RWPE1 (cell line): ENCODE measurements around the gene PLEKHJ1.
A peak's percentile ranks its signal among the peaks of the same experiment; 100 is the strongest.
"Not testable (repeated sequence)": the region's sequence is repeated elsewhere in the genome, so short reads cannot be mapped to it uniquely, and the experiment has no call there.

Experiments used
- CTCF ChIA-PET: fragments of 350-600 bp; sonication (Branson Sonifier 250); formaldehyde crosslinking; extraction: SDS; loops from one replicate; lab custom pipeline; 2021; lab: Yijun Ruan, JAX
- POLR2A ChIA-PET: fragments of 400-600 bp; formaldehyde crosslinking; extraction: SDS; loops from one replicate; lab custom pipeline; 2020; ENCODE audit warnings: antibody characterized with exemption; ENCODE audit not compliant: low non-redundant PET; lab: Yijun Ruan, JAX
- DNase-seq: peaks from one replicate; pipeline ENCODE4 v3.0.0; 2012; ENCODE audit warnings: low spot score
- H3K27ac ChIP-seq: fragments of 450-650 bp; 2 replicates; pipeline ENCODE4 v1.5.1; 2017
- TF ChIP-seq, protein P1 (sequence below): fragments of 450-650 bp; conservative IDR thresholded peaks from 2 replicates; pipeline ENCODE4 v1.5.1; 2017; ENCODE audit warnings: low read depth, mild to moderate bottlenecking

PLEKHJ1 gene

DNA sequence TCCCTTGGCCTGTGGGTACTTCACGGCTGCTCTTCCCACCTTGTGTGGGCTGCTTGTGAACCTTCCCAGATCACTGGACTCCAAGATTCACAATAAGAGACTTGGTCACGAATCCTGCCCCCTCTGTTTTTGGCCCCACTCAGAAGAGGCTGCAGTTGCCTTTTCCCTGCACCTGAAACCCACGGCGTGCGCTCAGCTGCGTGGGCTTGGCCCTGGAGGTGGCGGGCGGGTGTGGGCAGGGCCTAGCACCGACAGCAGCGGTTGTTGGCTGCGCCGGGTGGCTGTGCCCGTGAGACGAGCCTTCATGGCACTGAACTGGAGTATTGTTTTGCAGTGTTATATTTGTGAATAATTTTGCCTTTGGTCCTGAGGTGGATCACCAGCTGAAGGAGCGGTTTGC, 33.8 kb downstream of the PLEKHJ1 start:
- no peak for DNase-seq
- TF ChIP-seq, protein P1, sequence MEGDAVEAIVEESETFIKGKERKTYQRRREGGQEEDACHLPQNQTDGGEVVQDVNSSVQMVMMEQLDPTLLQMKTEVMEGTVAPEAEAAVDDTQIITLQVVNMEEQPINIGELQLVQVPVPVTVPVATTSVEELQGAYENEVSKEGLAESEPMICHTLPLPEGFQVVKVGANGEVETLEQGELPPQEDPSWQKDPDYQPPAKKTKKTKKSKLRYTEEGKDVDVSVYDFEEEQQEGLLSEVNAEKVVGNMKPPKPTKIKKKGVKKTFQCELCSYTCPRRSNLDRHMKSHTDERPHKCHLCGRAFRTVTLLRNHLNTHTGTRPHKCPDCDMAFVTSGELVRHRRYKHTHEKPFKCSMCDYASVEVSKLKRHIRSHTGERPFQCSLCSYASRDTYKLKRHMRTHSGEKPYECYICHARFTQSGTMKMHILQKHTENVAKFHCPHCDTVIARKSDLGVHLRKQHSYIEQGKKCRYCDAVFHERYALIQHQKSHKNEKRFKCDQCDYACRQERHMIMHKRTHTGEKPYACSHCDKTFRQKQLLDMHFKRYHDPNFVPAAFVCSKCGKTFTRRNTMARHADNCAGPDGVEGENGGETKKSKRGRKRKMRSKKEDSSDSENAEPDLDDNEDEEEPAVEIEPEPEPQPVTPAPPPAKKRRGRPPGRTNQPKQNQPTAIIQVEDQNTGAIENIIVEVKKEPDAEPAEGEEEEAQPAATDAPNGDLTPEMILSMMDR, result no peak
- ChIA-PET CTCF (interaction anchor here (0.8 kb wide), 1 partner anchor 30 kb away, joined by 3 read pairs; no protein-coding TSS in a partner anchor), POLR2A (interaction anchor here (0.5 kb wide), 1 partner anchor 14 kb away, joined by 4 read pairs; no protein-coding TSS in a partner anchor)
- peak overlapping the region; percentile 28 for H3K27ac ChIP-seq

DNA sequence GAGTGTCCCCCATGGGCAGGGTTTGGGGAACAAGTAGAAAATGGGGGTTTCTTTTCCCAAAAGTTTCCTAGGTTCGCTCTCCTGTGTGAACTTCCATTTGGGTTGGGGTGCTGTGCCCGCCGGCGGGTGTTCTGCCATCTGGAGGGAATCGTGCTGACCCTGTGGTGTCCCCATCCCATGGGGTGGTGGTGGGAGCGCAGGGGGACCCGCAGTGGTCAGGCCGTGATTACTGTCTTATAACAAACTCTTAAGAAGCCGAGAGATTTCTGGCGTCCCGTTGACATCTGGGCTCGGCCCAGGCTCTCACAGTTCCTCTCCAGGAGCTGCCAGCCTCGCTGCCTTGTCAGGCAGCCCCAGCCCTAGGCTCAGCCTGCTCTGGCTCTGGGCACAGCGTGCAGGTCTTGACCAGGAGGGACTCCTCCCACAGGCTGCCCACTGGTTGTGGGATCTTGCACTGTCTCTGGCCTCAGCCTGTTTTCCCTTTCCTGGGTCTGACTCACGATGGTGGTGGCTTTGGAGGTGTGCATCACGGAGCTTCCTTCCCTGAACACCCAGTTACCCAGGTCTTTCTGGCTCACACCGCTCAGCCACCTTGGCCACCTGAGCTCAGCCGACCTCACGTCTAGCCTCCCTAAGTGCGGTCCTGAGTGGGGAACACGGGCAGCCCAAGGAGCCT, 34.5 kb downstream of the PLEKHJ1 start:
- ChIA-PET POLR2A (interaction anchor here (0.5 kb wide), 1 partner anchor 14 kb away, joined by 4 read pairs; no protein-coding TSS in a partner anchor), CTCF (interaction anchor here (0.6 kb wide), 2 partner anchors 34 to 46 kb away, joined by 3 to 4 read pairs; partner anchors contain the start of gene PLEKHJ1)
- TF ChIP-seq, protein P1, result no peak

DNA sequence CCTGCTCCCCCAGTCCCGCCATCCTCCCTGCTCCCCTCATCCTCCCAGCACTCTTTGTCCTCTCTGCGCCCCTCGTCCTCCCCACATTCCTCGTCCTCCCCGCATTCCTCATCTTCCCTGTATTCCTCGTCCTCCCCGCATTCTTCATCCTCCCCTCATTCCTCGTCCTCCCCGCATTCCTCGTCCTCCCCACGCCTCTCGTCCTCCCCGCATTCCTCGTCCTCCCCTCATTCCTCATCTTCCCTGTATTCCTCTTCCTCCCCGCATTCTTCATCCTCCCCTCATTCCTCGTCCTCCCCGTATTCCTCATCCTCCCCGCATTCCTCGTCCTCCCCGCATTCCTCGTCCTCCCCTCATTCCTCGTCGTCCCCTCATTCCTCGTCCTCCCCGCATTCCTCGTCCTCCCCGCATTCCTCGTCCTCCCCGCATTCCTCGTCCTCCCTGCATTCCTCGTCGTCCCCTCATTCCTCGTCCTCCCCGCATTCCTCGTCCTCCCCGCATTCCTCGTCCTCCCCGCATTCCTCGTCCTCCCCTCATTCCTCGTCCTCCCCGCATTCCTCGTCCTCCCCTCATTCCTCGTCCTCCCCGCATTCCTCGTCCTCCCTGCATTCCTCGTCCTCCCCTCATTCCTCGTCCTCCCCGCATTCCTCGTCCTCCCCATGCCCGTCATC, 35.4 kb downstream of the PLEKHJ1 start:
- CTCF ChIA-PET, H3K27ac ChIP-seq: not testable (repeated sequence)

More for the DNA sequence above, 34.5 kb downstream of the PLEKHJ1 start:
- peak overlapping the region; percentile 28 for H3K27ac ChIP-seq
- DNase-seq, result peak; percentile 30

DNA sequence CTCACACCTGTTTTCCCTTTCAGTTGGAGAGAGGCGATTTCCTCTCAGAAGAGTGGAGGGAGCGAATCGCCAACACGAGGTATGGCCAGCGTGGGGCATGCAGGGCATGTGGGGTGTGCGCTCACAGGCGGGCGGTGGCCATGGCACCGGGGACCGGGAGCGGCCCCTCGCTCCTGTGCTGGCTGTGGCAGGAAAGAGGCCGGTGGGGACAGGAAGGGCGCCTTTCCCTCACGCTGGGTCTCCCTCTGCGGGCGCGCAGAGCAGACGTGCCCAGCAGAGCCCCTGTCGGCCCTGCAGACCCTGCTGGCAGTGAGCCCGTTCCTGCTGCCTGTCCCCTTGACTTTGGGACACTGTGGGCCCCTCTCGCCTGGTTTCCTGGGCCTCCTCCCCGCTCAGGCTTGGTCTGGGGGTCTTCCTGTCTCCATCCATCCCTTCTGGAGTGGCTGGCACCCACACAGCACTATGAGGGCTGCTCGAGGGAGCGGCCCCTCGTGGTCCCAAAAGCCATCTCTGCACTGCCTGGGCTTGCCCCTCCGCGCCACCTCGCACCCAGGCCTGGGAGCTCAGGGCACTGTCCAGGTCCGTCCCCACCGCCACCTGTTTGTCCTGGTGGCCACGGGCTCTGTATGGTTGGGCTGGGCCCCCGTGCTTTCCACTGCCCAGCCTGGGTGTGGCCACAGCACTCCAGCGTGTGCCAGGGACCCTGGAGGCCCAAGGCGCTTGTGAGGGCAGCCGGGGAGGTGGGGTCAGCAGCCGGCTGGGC, 36.1 kb downstream of the PLEKHJ1 start:
- ChIA-PET POLR2A (no interaction called here), CTCF (interaction anchor here (0.7 kb wide), 1 partner anchor 17 kb away, joined by 3 read pairs; no protein-coding TSS in a partner anchor)
- peak overlapping the region; percentile 20 for H3K27ac ChIP-seq
- TF ChIP-seq, protein P1, result no peak
- DNase-seq, result no peak

More for the DNA sequence above, 35.4 kb downstream of the PLEKHJ1 start:
- POLR2A ChIA-PET, DNase-seq: not testable (repeated sequence)

DNA sequence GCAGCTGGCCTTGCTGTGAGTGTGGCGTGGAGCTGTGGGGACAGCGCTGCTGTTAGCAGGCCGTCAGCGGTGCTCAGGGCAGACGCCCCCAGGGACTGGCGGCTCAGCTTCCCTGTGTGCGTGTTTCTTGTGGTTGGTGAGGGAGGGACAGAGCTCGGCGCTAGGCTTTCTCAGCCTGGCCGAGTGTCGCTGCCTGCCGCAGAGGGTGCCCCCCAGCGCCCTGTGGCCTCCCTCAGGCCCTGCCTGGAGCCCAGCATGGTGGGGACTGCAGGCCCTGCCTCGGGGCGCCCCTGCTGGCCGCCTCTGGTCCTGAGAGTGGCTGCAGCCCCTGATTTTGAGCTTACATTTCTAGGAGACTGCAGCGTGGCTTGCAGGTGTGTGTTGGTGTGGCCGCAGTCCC, 36.9 kb downstream of the PLEKHJ1 start:
- CTCF ChIA-PET, result interaction anchor here (0.6 to 0.7 kb wide), 3 partner anchors 17 to 116 kb away, joined by 3 to 4 read pairs (median 3); no protein-coding TSS in a partner anchor
- POLR2A ChIA-PET, result no interaction called here

DNA sequence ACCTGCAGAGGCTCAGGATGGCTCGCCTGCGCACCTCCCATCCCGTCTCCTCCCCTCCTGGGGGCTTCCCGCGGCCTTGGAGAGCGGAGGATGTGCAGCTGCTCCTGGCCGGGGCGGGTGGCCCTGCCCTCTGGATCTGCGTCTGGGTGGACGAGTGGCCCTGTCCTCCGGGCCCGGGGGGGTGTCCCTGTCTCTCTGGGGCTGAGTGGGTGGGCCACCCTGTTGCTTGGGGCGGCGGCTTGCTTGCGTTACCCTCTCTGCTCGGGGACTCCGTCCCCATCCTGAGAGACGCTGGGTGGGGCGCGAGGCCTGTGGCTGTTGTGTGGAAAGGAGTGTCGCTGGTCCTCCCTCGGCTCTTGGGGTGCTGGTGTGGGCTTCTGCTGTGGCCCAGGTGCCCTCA, 37.8 kb downstream of the PLEKHJ1 start:
- H3K27ac ChIP-seq, result peak overlapping the region; percentile 22
- ChIA-PET POLR2A (no interaction called here), CTCF (interaction anchor here (0.6 kb wide), 1 partner anchor 117 kb away, joined by 4 read pairs; no protein-coding TSS in a partner anchor)
- TF ChIP-seq, protein P1, result no peak
- no peak for DNase-seq

More for the DNA sequence above, 36.9 kb downstream of the PLEKHJ1 start:
- DNase-seq, result no peak
- peak overlapping the region; percentile 22; the same call in 1 of the 2 replicates for H3K27ac ChIP-seq
- TF ChIP-seq, protein P1, result no peak
